Osteocyte (in vitro differentiated cells): Measurements from ENCODE around the gene ZSWIM9. TPM values are rescaled to one million over a fixed set of nuclear protein-coding genes. Genes with fewer than 3 reads are reported as not detected.

Experiments used
- DNase-seq: peaks from one replicate; pipeline ENCODE4 v3.0.0; 2021; ENCODE audit warnings: mixed read lengths; ENCODE audit not compliant: unreplicated experiment; ENCODE audit errors: extremely low spot score
- H3K27ac Mint-ChIP-seq: one replicate; pipeline ENCODE4 v1.8.0; 2021; ENCODE audit warnings: mild to moderate bottlenecking, mixed read lengths; ENCODE audit not compliant: unreplicated experiment
- H3K27me3 Mint-ChIP-seq: one replicate; pipeline ENCODE4 v1.8.0; 2021; ENCODE audit warnings: mixed read lengths; ENCODE audit not compliant: unreplicated experiment
- H3K36me3 Mint-ChIP-seq: one replicate; pipeline ENCODE4 v1.8.0; 2021; ENCODE audit warnings: mixed read lengths; ENCODE audit not compliant: unreplicated experiment
- H3K4me1 Mint-ChIP-seq: one replicate; pipeline ENCODE4 v1.8.0; 2021; ENCODE audit warnings: mixed read lengths; ENCODE audit not compliant: unreplicated experiment
- H3K4me3 Mint-ChIP-seq: one replicate; pipeline ENCODE4 v1.8.0; 2021; ENCODE audit warnings: mild to moderate bottlenecking, moderate library complexity, mixed read lengths; ENCODE audit not compliant: unreplicated experiment
- H3K9me3 Mint-ChIP-seq: one replicate; pipeline ENCODE4 v1.8.0; 2021; ENCODE audit warnings: mixed read lengths; ENCODE audit not compliant: unreplicated experiment
- total RNA-seq: library from RNA; stranded (reverse); gene quantifications from 2 replicates; pipeline ENCODE4 v1.2.1, GENCODE V29; 2021
- TF ChIP-seq, protein P1 (sequence below): fragments of 200-600 bp; sonication (generic); IDR thresholded peaks from 2 replicates; pipeline ENCODE4 v1.5.0; 2021; ENCODE audit warnings: antibody characterized with exemption, mild to moderate bottlenecking, moderate library complexity

ZSWIM9 gene
- total RNA-seq, 1 donor from 2014 or later = 6.6 TPM

DNA sequence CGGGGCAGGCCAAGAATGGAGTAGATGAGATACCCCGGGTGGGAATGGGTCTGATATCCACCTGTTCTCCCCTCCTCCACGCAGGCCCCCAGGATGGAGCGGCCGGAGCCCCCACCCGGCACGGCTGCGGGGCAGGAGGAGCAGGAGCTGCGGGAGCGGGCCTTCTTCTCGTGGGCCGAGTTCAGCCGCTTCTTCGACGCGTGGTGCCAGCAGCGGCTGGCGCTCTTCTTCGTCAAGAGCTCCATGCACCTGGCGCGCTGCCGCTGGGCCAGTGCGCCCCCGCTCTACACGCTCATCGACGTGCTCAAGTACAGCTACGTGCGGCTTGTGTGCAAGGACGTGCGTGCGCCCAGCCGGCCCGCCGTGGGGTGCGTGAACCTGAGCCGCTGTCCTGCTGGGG lies 1.2 kb downstream of the ZSWIM9 start:
- no peaks in the 10 kb centered on the region for H3K27me3 Mint-ChIP-seq
- H3K4me3 Mint-ChIP-seq = peak overlapping the region; percentile 97
- no peak for DNase-seq
- peaks cover 10% of the 10 kb centered on the region for H3K36me3 Mint-ChIP-seq
- no peak overlapping the region for H3K27ac Mint-ChIP-seq
- H3K4me1 Mint-ChIP-seq = peaks cover 17% of the 10 kb centered on the region
- H3K9me3 Mint-ChIP-seq = no peaks in the 10 kb centered on the region
- TF ChIP-seq, protein P1, sequence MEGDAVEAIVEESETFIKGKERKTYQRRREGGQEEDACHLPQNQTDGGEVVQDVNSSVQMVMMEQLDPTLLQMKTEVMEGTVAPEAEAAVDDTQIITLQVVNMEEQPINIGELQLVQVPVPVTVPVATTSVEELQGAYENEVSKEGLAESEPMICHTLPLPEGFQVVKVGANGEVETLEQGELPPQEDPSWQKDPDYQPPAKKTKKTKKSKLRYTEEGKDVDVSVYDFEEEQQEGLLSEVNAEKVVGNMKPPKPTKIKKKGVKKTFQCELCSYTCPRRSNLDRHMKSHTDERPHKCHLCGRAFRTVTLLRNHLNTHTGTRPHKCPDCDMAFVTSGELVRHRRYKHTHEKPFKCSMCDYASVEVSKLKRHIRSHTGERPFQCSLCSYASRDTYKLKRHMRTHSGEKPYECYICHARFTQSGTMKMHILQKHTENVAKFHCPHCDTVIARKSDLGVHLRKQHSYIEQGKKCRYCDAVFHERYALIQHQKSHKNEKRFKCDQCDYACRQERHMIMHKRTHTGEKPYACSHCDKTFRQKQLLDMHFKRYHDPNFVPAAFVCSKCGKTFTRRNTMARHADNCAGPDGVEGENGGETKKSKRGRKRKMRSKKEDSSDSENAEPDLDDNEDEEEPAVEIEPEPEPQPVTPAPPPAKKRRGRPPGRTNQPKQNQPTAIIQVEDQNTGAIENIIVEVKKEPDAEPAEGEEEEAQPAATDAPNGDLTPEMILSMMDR = no peak

- peaks cover 15% of the 10 kb centered on the region for H3K36me3 Mint-ChIP-seq
- no peaks in the 10 kb centered on the region for H3K27me3 Mint-ChIP-seq
- no peak overlapping the region for H3K4me3 Mint-ChIP-seq
- TF ChIP-seq, protein P1 = no peak
- H3K9me3 Mint-ChIP-seq = no peaks in the 10 kb centered on the region
- no peak for DNase-seq
- H3K4me1 Mint-ChIP-seq = peaks cover 15% of the 10 kb centered on the region
- H3K27ac Mint-ChIP-seq = no peak overlapping the region
Observed at GRCh38 chr19:48174445-48175030, 4.1 kb downstream of the ZSWIM9 start.

DNA sequence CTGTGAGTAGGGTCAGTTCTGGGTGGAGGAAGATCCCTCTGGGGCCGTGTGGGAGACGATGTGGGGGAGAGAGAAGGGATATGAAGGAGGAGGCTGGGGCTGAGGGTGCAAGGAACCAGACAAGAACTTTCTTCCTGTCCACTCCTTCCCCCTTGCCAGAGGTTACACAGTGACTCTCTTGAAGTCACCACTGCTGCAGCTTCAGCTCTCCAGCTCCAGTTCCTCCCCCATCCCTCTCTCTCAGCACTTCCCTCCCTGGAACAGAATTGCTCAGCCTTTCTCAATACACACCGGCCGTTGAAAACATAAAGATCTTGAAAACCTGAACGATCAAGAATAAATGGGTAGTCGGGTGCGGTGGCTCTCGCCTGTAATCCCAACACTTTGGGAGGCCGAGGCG lies 5.1 kb downstream of the ZSWIM9 start:
- no peak for DNase-seq
- Mint-ChIP-seq H3K9me3 (no peaks in the 10 kb centered on the region), H3K27me3 (no peaks in the 10 kb centered on the region), H3K4me3 (no peak overlapping the region), H3K27ac (no peak overlapping the region), H3K4me1 (peaks cover 9% of the 10 kb centered on the region), H3K36me3 (peaks cover 20% of the 10 kb centered on the region)
- TF ChIP-seq, protein P1 = no peak

DNA sequence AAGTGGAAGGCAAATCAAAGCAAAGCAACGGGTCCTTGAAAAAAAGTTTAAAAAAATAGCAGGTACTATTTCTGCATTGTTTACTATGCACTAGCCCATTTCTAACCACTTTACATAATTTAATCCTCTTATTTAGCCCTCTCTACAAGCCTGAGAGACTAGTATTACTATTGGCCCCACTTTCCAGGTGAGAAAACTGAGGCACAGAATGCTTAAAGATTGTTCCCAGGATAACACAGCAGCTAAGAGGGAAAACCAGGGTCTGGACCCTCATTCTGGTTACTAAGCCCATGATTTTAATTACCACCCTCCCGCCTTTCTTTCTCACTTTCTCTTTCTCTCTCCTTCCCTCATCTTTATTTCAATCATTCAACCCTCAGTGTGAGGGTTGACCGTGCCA lies 5.7 kb downstream of the ZSWIM9 start:
- TF ChIP-seq, protein P1 = no peak
- peaks cover 3% of the 10 kb centered on the region for H3K9me3 Mint-ChIP-seq
- H3K4me3 Mint-ChIP-seq = no peak overlapping the region

DNA sequence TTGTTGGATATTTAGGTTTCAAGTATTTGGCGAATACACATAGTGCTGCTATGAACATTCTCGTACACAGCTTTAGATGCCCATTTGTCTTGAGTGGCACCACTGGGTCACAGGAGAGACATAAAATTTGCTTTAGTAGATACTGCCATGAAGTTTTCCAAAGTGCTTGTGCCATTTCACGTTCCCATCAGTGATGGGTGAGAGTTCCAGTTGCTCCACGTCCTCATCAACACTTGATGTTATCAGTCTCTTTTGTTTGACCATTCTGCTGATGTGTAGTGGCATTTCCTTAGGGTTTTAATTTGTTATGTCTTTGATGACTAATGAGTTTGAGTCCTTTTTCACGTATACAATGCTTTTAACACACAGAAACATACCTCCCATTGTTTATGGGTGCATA lies 11.0 kb downstream of the ZSWIM9 start:
- Mint-ChIP-seq H3K27me3 (no peaks in the 10 kb centered on the region), H3K4me1 (no peaks in the 10 kb centered on the region), H3K27ac (no peak overlapping the region), H3K9me3 (peaks cover 9% of the 10 kb centered on the region), H3K36me3 (peaks cover 21% of the 10 kb centered on the region), H3K4me3 (no peak overlapping the region)
- TF ChIP-seq, protein P1 = no peak
- DNase-seq = no peak

More for the DNA sequence above, 5.7 kb downstream of the ZSWIM9 start:
- Mint-ChIP-seq H3K36me3 (peaks cover 24% of the 10 kb centered on the region), H3K27ac (no peak overlapping the region), H3K27me3 (no peaks in the 10 kb centered on the region), H3K4me1 (peaks cover 3% of the 10 kb centered on the region)
- no peak for DNase-seq
